ENCODE data around the gene TTC7B. TPM values are rescaled to one million over a fixed set of nuclear protein-coding genes. Genes with fewer than 3 reads are reported as not detected.

Gene TTC7B
- polyA plus RNA-seq, 1 donor (not counting 4 experiments of a cell fraction or from before 2014, with no cell fraction given): 21.4 TPM

GRCh38 chr14:90624732-90625400, 191.4 kb downstream of the TTC7B start:
- DNase-seq (ENCODE audit: low read depth, low spot score): no peak
- H3K36me3 ChIP-seq (ENCODE audit: control insufficient read depth in 2 of 2, extremely low read depth in 1 of 2, insufficient read depth in 2 of 2, low read length in 2 of 2): no peaks in the 10 kb centered on the region
- no peaks in the 10 kb centered on the region for H3K9me3 ChIP-seq (ENCODE audit: control insufficient read depth, low read depth, low read length)
- no peaks in the 10 kb centered on the region for H3K27me3 ChIP-seq (ENCODE audit: control insufficient read depth, extremely low read depth, insufficient read depth, low read length)
- peaks cover 2% of the 10 kb centered on the region for H3K9me1 ChIP-seq (ENCODE audit: control insufficient read depth, extremely low read depth, insufficient read depth, low read length)
- FAIRE-seq: peak; percentile 81
- H2AFZ ChIP-seq (ENCODE audit: control insufficient read depth, low read length): peak overlapping the region; percentile 59
- H3K4me2 ChIP-seq (ENCODE audit: control insufficient read depth, extremely low read depth, insufficient read depth, low read depth, low read length): peak overlapping the region; percentile 76
- peak overlapping the region in 2 of 3 experiments; percentile 39 to 56 for H3K4me3 ChIP-seq (ENCODE audit: control insufficient read depth in 2 of 3, extremely low read depth in 1 of 3, insufficient read depth in 2 of 3, low read depth in 1 of 3, low read length in 3 of 3)
- H3K9ac ChIP-seq (ENCODE audit: control insufficient read depth, extremely low read depth, insufficient read depth, low read length): peak overlapping the region; percentile 40
- H4K20me1 ChIP-seq (ENCODE audit: control insufficient read depth, extremely low read depth, insufficient read depth, low read length): no peaks in the 10 kb centered on the region
- H3K4me1 ChIP-seq (ENCODE audit: control insufficient read depth, extremely low read depth, insufficient read depth, low read length): peaks cover 26% of the 10 kb centered on the region
- H3K27ac ChIP-seq (ENCODE audit: control insufficient read depth, insufficient read depth, low read length): peak overlapping the region; percentile 30
- dilution Hi-C loops (cut with MboI; ENCODE audit: extremely low pct_ligation_motif_present, low sequenced_read_pairs): no loop called here
- no peaks in the 10 kb centered on the region for H3K79me2 ChIP-seq (ENCODE audit: control insufficient read depth, insufficient read depth, low read length)
- TF ChIP-seq EZH2 (IDR thresholded peaks at IDR 0.05; ENCODE audit: low read length) (no peak), CTCF (optimal IDR thresholded peaks at IDR 0.05 in 1 of 3, IDR thresholded peaks at IDR 0.05 in 1 of 3, conservative IDR thresholded peaks at IDR 0.05 in 1 of 3; ENCODE audit: extremely low read depth in 1 of 3, insufficient read depth in 2 of 3, low read length in 3 of 3) (no peak)

- dilution Hi-C loops (cut with MboI; ENCODE audit: extremely low pct_ligation_motif_present, low sequenced_read_pairs): no loop called here
- Histone ChIP-seq H4K20me1 (ENCODE audit: control insufficient read depth, extremely low read depth, insufficient read depth, low read length) (no peaks in the 10 kb centered on the region), H3K9me3 (ENCODE audit: control insufficient read depth, low read depth, low read length) (no peaks in the 10 kb centered on the region), H3K9ac (ENCODE audit: control insufficient read depth, extremely low read depth, insufficient read depth, low read length) (peak overlapping the region; percentile 40), H3K9me1 (ENCODE audit: control insufficient read depth, extremely low read depth, insufficient read depth, low read length) (peaks cover 2% of the 10 kb centered on the region), H3K4me2 (ENCODE audit: control insufficient read depth, extremely low read depth, insufficient read depth, low read depth, low read length) (peak overlapping the region; percentile 76), H3K4me1 (ENCODE audit: control insufficient read depth, extremely low read depth, insufficient read depth, low read length) (peaks cover 27% of the 10 kb centered on the region), H3K79me2 (ENCODE audit: control insufficient read depth, insufficient read depth, low read length) (no peaks in the 10 kb centered on the region), H3K27ac (ENCODE audit: control insufficient read depth, insufficient read depth, low read length) (peak overlapping the region; percentile 30), H3K27me3 (ENCODE audit: control insufficient read depth, extremely low read depth, insufficient read depth, low read length) (no peaks in the 10 kb centered on the region), H2AFZ (ENCODE audit: control insufficient read depth, low read length) (peak overlapping the region; percentile 59), H3K36me3 (ENCODE audit: control insufficient read depth in 2 of 2, extremely low read depth in 1 of 2, insufficient read depth in 2 of 2, low read length in 2 of 2) (no peaks in the 10 kb centered on the region), H3K4me3 (ENCODE audit: control insufficient read depth in 2 of 3, extremely low read depth in 1 of 3, insufficient read depth in 2 of 3, low read depth in 1 of 3, low read length in 3 of 3) (peak overlapping the region in 1 of 3 experiments; percentile 39)
- TF ChIP-seq CTCF (optimal IDR thresholded peaks at IDR 0.05 in 1 of 3, IDR thresholded peaks at IDR 0.05 in 1 of 3, conservative IDR thresholded peaks at IDR 0.05 in 1 of 3; ENCODE audit: extremely low read depth in 1 of 3, insufficient read depth in 2 of 3, low read length in 3 of 3): no peak
- TF ChIP-seq EZH2 (IDR thresholded peaks at IDR 0.05; ENCODE audit: low read length): no peak
- peak; percentile 53 for FAIRE-seq
- no peak for DNase-seq (ENCODE audit: low read depth, low spot score)
These were observed 192.0 kb downstream of the TTC7B start for GRCh38 chr14:90624227-90624626.

All from keratinocyte (primary cell).